ENCODE measurements around the gene GUCY2D.
"Not testable (repeated sequence)": the region's sequence is repeated elsewhere in the genome, so short reads cannot be mapped to it uniquely, and the experiment has no call there.

Gene GUCY2D

DNA sequence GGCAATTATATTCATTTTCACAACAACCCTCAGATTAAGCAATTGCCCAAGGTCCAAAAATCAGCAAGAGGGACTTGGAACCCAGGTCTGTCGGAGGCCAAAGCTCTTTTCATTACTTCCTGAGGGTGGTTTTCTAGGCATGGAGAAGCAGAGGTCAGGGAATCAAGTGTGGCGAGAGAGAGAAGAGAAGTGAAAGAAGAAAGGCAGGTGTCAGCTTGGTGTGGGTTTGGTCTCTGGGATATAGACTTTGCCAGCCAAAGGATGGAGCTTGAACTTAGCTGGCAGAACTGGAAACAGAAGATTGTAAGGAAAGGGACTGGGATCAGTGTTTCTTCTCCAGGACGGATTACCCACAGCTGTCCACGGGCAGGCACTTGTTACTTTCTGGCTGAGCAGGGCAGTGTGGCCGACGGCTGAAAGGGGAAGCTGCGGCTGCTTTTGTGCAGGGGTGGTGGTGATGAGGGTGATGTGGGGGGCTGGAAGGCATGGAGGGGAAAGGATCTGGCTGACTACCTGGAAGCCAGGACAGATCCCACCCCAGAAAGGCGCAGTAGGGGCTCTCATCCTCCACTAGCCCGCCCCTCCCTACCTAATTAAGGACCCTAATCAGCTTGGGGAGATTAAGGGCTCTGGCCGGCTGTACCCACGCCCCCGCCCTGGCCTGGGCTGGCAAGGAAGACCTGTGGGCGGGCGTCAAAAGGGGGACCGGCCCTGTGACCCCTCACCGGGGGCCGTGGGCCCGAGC is at the start of gene GUCY2D:
TSS of gene GUCY2D (plus strand) at position 640 of the 745 bp plus-strand sequence. CDS start 433 bp downstream, outside the sequence.
- no peaks in the 10 kb centered on the region for H3K27me3 ChIP-seq (ENCODE audit: insufficient read depth, low read length, poor library complexity, severe bottlenecking)
- H3K36me3 ChIP-seq (ENCODE audit: insufficient read depth, low read length): no peaks in the 10 kb centered on the region
- H3K4me3 ChIP-seq (ENCODE audit: low read length, poor library complexity, severe bottlenecking): no peak within 1 kb of the TSS
- no peaks in the 10 kb centered on the region for H3K9me3 ChIP-seq (ENCODE audit: insufficient read depth, low read depth, low read length)
- no peak within 1 kb of the TSS for H3K9ac ChIP-seq (ENCODE audit: low read depth, low read length, poor library complexity, severe bottlenecking)
- H2AFZ ChIP-seq (ENCODE audit: low read length): no peak within 1 kb of the TSS; the same call in 1 of the 2 replicates
- no peak within 1 kb of the TSS for H3K4me2 ChIP-seq (ENCODE audit: low read depth, low read length, poor library complexity, severe bottlenecking)
- TF ChIP-seq EZH2phosphoT487 (IDR thresholded peaks at IDR 0.05; ENCODE audit: borderline replicate concordance): no peak
- TF ChIP-seq, protein P1, sequence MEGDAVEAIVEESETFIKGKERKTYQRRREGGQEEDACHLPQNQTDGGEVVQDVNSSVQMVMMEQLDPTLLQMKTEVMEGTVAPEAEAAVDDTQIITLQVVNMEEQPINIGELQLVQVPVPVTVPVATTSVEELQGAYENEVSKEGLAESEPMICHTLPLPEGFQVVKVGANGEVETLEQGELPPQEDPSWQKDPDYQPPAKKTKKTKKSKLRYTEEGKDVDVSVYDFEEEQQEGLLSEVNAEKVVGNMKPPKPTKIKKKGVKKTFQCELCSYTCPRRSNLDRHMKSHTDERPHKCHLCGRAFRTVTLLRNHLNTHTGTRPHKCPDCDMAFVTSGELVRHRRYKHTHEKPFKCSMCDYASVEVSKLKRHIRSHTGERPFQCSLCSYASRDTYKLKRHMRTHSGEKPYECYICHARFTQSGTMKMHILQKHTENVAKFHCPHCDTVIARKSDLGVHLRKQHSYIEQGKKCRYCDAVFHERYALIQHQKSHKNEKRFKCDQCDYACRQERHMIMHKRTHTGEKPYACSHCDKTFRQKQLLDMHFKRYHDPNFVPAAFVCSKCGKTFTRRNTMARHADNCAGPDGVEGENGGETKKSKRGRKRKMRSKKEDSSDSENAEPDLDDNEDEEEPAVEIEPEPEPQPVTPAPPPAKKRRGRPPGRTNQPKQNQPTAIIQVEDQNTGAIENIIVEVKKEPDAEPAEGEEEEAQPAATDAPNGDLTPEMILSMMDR (conservative IDR thresholded peaks at IDR 0.05; ENCODE audit: low read length): no peak
- H3K79me2 ChIP-seq (ENCODE audit: insufficient read depth, low read length): no peaks in the 10 kb centered on the region
- H3F3A ChIP-seq (ENCODE audit: low read depth): no peaks in the 10 kb centered on the region
- H3K9me2 ChIP-seq (replicated peaks; ENCODE audit: low read depth, low read length): no peaks in the 10 kb centered on the region
- no peaks in the 10 kb centered on the region for H4K20me1 ChIP-seq (ENCODE audit: insufficient read depth, low read length, poor library complexity, severe bottlenecking)
- peaks cover 2% of the 10 kb centered on the region for H3K4me1 ChIP-seq (ENCODE audit: insufficient read depth, low read length, poor library complexity, severe bottlenecking)

DNA sequence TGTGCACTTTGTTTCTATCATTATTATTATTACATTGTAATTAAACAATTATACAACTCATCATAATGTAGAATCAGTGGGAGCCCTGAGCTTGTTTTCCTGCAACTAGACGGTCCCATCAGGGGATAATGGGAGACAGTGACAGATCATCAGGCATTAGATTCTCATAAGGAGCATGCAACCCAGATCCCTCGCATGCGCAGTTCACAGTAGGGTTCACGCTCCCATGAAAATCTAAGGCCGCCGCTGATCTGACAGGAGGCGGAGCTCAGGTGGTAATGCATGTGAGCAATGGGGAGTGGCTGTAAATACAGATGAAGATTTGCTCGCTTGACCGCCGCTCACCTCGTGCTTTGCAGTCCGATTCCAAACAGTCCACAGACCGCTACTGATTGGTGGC is 49.1 kb upstream of the GUCY2D start:
- not testable (repeated sequence) for H3K79me2 ChIP-seq (ENCODE audit: insufficient read depth, low read length); H3K9ac ChIP-seq (ENCODE audit: low read depth, low read length, poor library complexity, severe bottlenecking); H3K4me2 ChIP-seq (ENCODE audit: low read depth, low read length, poor library complexity, severe bottlenecking)

DNA sequence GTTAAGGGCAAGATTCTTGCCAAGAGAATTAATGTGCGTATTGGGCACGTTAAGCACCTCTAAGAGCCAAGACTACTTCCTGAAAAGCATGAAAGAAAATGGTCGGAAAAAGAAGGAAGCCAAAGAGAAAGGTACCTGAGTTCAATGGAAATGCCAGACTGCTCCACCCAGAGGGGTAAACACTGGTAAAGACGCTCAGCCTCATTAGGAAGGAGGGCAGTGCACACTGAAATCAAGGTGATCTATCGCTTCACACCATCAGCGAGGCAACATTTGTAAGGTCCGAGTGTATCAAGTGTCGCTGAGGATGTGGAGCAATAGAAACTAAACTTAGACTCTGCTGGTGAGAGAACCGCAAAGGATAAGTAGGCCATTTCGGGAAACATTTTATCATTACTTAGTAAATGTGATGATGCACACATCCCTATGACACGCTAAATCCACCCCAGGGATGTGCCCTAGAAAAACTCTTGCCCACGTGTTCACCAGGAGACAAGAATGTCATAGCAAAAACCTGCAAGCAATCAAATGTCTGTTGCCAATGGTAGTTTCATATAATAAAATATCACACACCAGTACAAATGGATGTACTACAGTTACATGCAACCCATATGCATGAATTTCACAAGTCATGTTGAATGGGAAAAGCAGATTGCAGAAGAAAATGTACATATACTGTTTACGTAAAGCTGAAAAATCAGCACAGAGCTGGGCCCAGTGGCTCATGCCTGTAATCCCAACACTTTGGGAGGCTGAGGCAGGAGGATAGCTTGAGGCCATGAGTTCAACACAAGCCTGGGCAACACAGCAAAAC is 46.8 kb upstream of the GUCY2D start:
- H3K36me3 ChIP-seq (ENCODE audit: insufficient read depth, low read length): no peaks in the 10 kb centered on the region
- no peaks in the 10 kb centered on the region for H3K9me3 ChIP-seq (ENCODE audit: insufficient read depth, low read depth, low read length)
- H4K20me1 ChIP-seq (ENCODE audit: insufficient read depth, low read length, poor library complexity, severe bottlenecking): no peaks in the 10 kb centered on the region
- H3K9ac ChIP-seq (ENCODE audit: low read depth, low read length, poor library complexity, severe bottlenecking): no peak overlapping the region
- H3K4me2 ChIP-seq (ENCODE audit: low read depth, low read length, poor library complexity, severe bottlenecking): no peak overlapping the region
- H3K9me2 ChIP-seq (replicated peaks; ENCODE audit: low read depth, low read length): no peaks in the 10 kb centered on the region
- no peak overlapping the region for H3K4me3 ChIP-seq (ENCODE audit: low read length, poor library complexity, severe bottlenecking)
- H3F3A ChIP-seq (ENCODE audit: low read depth): no peaks in the 10 kb centered on the region
- no peaks in the 10 kb centered on the region for H3K79me2 ChIP-seq (ENCODE audit: insufficient read depth, low read length)
- H3K4me1 ChIP-seq (ENCODE audit: insufficient read depth, low read length, poor library complexity, severe bottlenecking): no peaks in the 10 kb centered on the region
- no peaks in the 10 kb centered on the region for H3K27me3 ChIP-seq (ENCODE audit: insufficient read depth, low read length, poor library complexity, severe bottlenecking)
- TF ChIP-seq, protein P1 (conservative IDR thresholded peaks at IDR 0.05; ENCODE audit: low read length): no peak
- H2AFZ ChIP-seq (ENCODE audit: low read length): no peak overlapping the region

More for the DNA sequence above, 49.1 kb upstream of the GUCY2D start:
- not testable (repeated sequence) for H2AFZ ChIP-seq (ENCODE audit: low read length); H4K20me1 ChIP-seq (ENCODE audit: insufficient read depth, low read length, poor library complexity, severe bottlenecking); H3K9me3 ChIP-seq (ENCODE audit: insufficient read depth, low read depth, low read length); H3K27me3 ChIP-seq (ENCODE audit: insufficient read depth, low read length, poor library complexity, severe bottlenecking); H3F3A ChIP-seq (ENCODE audit: low read depth); H3K4me1 ChIP-seq (ENCODE audit: insufficient read depth, low read length, poor library complexity, severe bottlenecking); H3K9me2 ChIP-seq (replicated peaks; ENCODE audit: low read depth, low read length); H3K4me3 ChIP-seq (ENCODE audit: low read length, poor library complexity, severe bottlenecking)
- peaks cover 16% of the 10 kb centered on the region; the same call in 1 of the 2 replicates for H3K36me3 ChIP-seq (ENCODE audit: insufficient read depth, low read length)

Measured in Loucy (cell line).